ENCODE data around the gene ST8SIA6. TPM values are rescaled to one million over a fixed set of nuclear protein-coding genes. Genes with fewer than 3 reads are reported as not detected.

ST8SIA6 gene
- total RNA-seq, 3 donors from 2014 or later (not counting 1 experiment from before 2014, with no cell fraction given), result 12.2 to 19.7 (median 12.5) TPM

GRCh38 chr10:17357781-17358180 lies 96.6 kb downstream of the ST8SIA6 start:
- ATAC-seq, result no peak
- H3K36me3 Mint-ChIP-seq, result peaks cover 12% of the 10 kb centered on the region

GRCh38 chr10:17356820-17357219 lies 97.6 kb downstream of the ST8SIA6 start:
- Histone ChIP-seq H3K9me3 (ENCODE audit: control insufficient read depth, insufficient read depth, low read length) (no peaks in the 10 kb centered on the region), H3K4me3 (ENCODE audit: low read length) (no peak overlapping the region), H3K36me3 (ENCODE audit: control insufficient read depth, insufficient read depth, low read length) (no peaks in the 10 kb centered on the region), H3K4me1 (ENCODE audit: control insufficient read depth, insufficient read depth, low read length) (no peaks in the 10 kb centered on the region), H3K27ac (ENCODE audit: low read length) (no peak overlapping the region), H3K27me3 (ENCODE audit: control insufficient read depth, insufficient read depth, low read length) (no peaks in the 10 kb centered on the region)
- Mint-ChIP-seq H3K9me3 (no peaks in the 10 kb centered on the region), H3K27me3 (ENCODE audit: low read depth in 2 of 2) (no peaks in the 10 kb centered on the region), H3K4me3 (no peak overlapping the region), H3K4me1 (no peaks in the 10 kb centered on the region), H3K27ac (no peak overlapping the region), H3K36me3 (peaks cover 12% of the 10 kb centered on the region)
- no peak for TF ChIP-seq CTCF (IDR thresholded peaks at IDR 0.05)
- DNase-seq, result no peak
- no peak for ATAC-seq
- 100% methylated on average over 2 of the region's 2 CpGs for WGBS (ENCODE audit: insufficient coverage)
- intact Hi-C loops (cut with micrococcal nuclease), result no loop called here

More at GRCh38 chr10:17357781-17358180, 96.6 kb downstream of the ST8SIA6 start:
- WGBS (ENCODE audit: insufficient coverage), result 60% methylated on average over 1 of the region's 2 CpGs
- Mint-ChIP-seq H3K4me3 (no peak overlapping the region), H3K9me3 (no peaks in the 10 kb centered on the region), H3K27ac (no peak overlapping the region), H3K4me1 (no peaks in the 10 kb centered on the region), H3K27me3 (ENCODE audit: low read depth in 2 of 2) (no peaks in the 10 kb centered on the region)
- TF ChIP-seq CTCF (IDR thresholded peaks at IDR 0.05), result no peak
- no peak overlapping the region for H3K4me3 ChIP-seq (ENCODE audit: low read length)
- DNase-seq, result no peak
- no peaks in the 10 kb centered on the region for H3K9me3 ChIP-seq (ENCODE audit: control insufficient read depth, insufficient read depth, low read length)
- no peaks in the 10 kb centered on the region for H3K4me1 ChIP-seq (ENCODE audit: control insufficient read depth, insufficient read depth, low read length)
- no peaks in the 10 kb centered on the region for H3K36me3 ChIP-seq (ENCODE audit: control insufficient read depth, insufficient read depth, low read length)
- H3K27ac ChIP-seq (ENCODE audit: low read length), result no peak overlapping the region
- H3K27me3 ChIP-seq (ENCODE audit: control insufficient read depth, insufficient read depth, low read length), result no peaks in the 10 kb centered on the region
- intact Hi-C loops (cut with micrococcal nuclease), result no loop called here

- H3K4me1 ChIP-seq (ENCODE audit: control insufficient read depth, insufficient read depth, low read length), result no peaks in the 10 kb centered on the region
- no peak for ATAC-seq
Measured at GRCh38 chr10:17354781-17355180, 99.6 kb downstream of the ST8SIA6 start.

More at GRCh38 chr10:17354781-17355180, 99.6 kb downstream of the ST8SIA6 start:
- Histone ChIP-seq H3K27me3 (ENCODE audit: control insufficient read depth, insufficient read depth, low read length) (no peaks in the 10 kb centered on the region), H3K36me3 (ENCODE audit: control insufficient read depth, insufficient read depth, low read length) (no peaks in the 10 kb centered on the region), H3K4me3 (ENCODE audit: low read length) (no peak overlapping the region), H3K27ac (ENCODE audit: low read length) (no peak overlapping the region), H3K9me3 (ENCODE audit: control insufficient read depth, insufficient read depth, low read length) (no peaks in the 10 kb centered on the region)
- H3K4me1 Mint-ChIP-seq, result no peaks in the 10 kb centered on the region
- DNase-seq, result no peak
- H3K27me3 Mint-ChIP-seq (ENCODE audit: low read depth in 2 of 2), result no peaks in the 10 kb centered on the region
- intact Hi-C loops (cut with micrococcal nuclease), result no loop called here
- H3K27ac Mint-ChIP-seq, result no peak overlapping the region
- peaks cover 12% of the 10 kb centered on the region for H3K36me3 Mint-ChIP-seq
- TF ChIP-seq CTCF (IDR thresholded peaks at IDR 0.05), result no peak
- 87% methylated on average over 5 of the region's 5 CpGs for WGBS (ENCODE audit: insufficient coverage)
- H3K9me3 Mint-ChIP-seq, result peaks cover 0 to 2% of the 10 kb centered on the region in 2 donors
- H3K4me3 Mint-ChIP-seq, result no peak overlapping the region

Measured in natural killer cell (primary cell).